Rectal smooth muscle tissue (tissue), 1 donor: ENCODE measurements around the gene TNFSF18.

ENCODE experiments used
- H3K27ac ChIP-seq: one replicate; pipeline ENCODE4 v1.7.0; 2013; ENCODE audit warnings: low read depth, low read length, inconsistent platforms
- H3K27me3 ChIP-seq: one replicate; pipeline ENCODE4 v1.7.0; 2013; ENCODE audit warnings: low read length; ENCODE audit not compliant: control insufficient read depth, insufficient read depth
- H3K36me3 ChIP-seq: one replicate; pipeline ENCODE4 v1.7.0; 2013; ENCODE audit warnings: low read length; ENCODE audit not compliant: control insufficient read depth, insufficient read depth
- H3K4me1 ChIP-seq: one replicate; pipeline ENCODE4 v1.7.0; 2013; ENCODE audit warnings: low read length; ENCODE audit not compliant: control insufficient read depth, insufficient read depth
- H3K4me3 ChIP-seq: one replicate; pipeline ENCODE4 v1.7.0; 2013; ENCODE audit warnings: low read length
- H3K9ac ChIP-seq: one replicate; pipeline ENCODE4 v1.7.0; 2013; ENCODE audit warnings: low read length

Gene TNFSF18

DNA sequence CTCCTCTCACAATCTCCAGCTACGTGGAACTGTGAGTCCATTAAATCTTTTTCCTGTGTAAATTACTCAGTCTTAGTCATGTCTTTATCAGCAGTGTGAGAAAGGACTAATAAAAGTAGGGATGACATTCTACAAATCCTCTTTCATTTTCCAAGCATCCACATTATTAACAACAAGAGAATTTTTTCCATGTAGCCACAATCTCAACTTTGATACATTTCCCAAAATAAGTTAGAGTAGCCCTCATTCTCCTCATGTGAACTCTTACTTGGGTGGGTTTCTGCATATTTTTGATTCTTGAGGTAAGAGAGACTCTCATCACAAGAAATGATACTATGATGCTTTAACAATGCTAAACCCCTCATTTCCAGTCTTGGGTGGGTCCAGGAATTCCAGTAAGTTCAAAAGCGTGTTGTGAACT, 52.8 kb downstream of the TNFSF18 start:
- Histone ChIP-seq H3K4me3 (no peak overlapping the region), H3K9ac (no peak overlapping the region), H3K36me3 (no peaks in the 10 kb centered on the region), H3K27ac (no peak overlapping the region), H3K4me1 (no peaks in the 10 kb centered on the region), H3K27me3 (no peaks in the 10 kb centered on the region)

- Histone ChIP-seq H3K9ac (no peak overlapping the region), H3K27ac (no peak overlapping the region), H3K4me1 (no peaks in the 10 kb centered on the region), H3K36me3 (no peaks in the 10 kb centered on the region), H3K4me3 (no peak overlapping the region), H3K27me3 (no peaks in the 10 kb centered on the region)
Observed at GRCh38 chr1:172993640-172994039, 57.1 kb downstream of the TNFSF18 start.

DNA sequence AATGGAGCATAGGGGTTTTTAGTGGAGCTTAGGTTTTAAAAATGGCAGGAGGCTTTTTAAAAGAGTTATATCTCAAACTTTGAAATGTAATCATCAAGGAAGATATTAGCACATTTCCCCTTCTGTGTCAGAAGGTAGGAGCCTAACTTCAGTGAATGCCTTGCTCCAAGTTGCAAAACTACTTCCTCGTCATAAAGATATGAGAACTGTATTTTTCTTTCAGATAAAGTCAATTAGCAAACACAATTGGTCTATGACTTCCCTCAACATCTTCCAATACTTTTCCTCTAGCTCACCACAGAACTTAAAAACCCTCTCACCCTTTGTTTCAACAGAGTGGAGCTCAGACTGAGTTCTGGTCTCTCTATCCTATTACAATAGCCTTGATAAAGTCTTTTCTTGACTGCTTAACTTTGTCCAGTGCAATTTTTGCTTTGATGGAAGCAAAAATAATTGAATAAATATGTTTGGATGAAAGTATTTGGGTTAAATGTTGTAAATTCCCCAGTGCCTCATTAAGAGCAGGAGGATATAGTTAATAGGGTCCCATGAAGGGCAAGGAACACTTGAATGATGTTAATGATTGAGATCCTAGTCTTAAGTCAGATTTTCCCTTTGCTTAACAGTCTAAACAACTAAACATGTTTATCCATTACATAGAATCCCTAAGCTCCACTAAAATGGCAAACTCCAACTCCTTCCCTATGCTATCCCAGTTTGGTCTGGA, 58.9 kb downstream of the TNFSF18 start:
- Histone ChIP-seq H3K36me3 (no peaks in the 10 kb centered on the region), H3K4me3 (no peak overlapping the region), H3K9ac (no peak overlapping the region), H3K4me1 (no peaks in the 10 kb centered on the region), H3K27ac (no peak overlapping the region), H3K27me3 (no peaks in the 10 kb centered on the region)

- Histone ChIP-seq H3K9ac (no peak overlapping the region), H3K4me1 (no peaks in the 10 kb centered on the region), H3K27ac (no peak overlapping the region)
Observed at GRCh38 chr1:172990598-172991215, 60.0 kb downstream of the TNFSF18 start.

More at GRCh38 chr1:172990598-172991215, 60.0 kb downstream of the TNFSF18 start:
- Histone ChIP-seq H3K4me3 (no peak overlapping the region), H3K36me3 (no peaks in the 10 kb centered on the region), H3K27me3 (no peaks in the 10 kb centered on the region)
